Activated CD4-positive, CD25-positive, alpha-beta regulatory T cell (primary cell): ENCODE results near the gene TNFSF9.
"Not testable (repeated sequence)": the region's sequence is repeated elsewhere in the genome, so short reads cannot be mapped to it uniquely, and the experiment has no call there.

ENCODE experiments used
- DNase-seq, 4 experiments: peaks; one replicate each; lab custom pipeline; 2025; lab: John Stamatoyannopoulos, UW

The TNFSF9 gene

GRCh38 chr19:6572217-6572616, 41.4 kb downstream of the TNFSF9 start:
- DNase-seq: no peak

DNA sequence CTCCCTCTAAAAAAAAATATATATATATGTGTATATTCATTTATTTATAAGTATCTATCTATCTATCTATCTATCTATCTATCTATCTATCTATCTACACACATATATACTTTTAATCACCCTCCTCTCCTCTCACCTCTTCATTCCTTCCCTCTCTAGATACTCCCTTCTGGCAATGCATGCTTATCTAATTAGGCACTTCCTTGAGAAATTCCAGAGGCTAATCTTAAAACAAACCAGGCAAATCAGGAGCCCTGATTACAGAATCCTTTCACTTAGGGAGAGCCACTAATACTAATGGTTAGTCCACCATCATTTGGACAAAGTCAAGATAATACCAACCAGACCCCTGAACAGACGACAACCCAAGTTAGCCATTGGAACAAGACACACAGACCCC, 42.5 kb downstream of the TNFSF9 start:
- no peak for DNase-seq

GRCh38 chr19:6576869-6577475, 46.1 kb downstream of the TNFSF9 start:
- no peak for DNase-seq

DNA sequence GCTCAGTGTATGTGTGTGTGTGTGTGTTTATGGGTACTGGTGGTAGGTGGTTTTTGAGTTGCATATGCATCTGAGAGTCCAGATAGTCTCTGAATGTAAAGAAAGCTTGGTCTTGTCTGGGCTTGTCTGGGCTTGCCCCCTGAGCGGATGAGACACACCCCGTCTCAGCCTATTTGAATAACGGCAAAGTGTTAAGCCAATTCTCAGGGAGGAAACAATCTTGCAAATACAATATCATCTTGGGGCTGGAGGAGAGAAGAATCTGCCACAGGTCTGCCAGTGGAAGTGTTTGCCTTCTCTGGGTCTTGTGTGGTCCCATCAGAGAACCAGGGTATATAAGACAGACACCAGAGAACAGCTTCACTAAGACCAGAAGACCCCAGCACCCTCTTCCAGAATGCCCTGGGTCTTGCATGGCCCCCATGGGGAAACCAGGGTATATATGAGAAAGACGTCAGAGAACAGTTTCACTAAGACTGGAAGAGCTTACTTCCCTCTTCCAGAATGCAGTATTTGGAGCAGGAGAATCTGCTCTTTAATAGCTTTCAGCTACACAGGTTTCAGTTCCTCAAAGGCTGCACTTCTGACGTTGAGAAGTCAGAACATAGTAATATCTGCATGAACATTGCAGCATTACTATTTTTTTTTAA, 46.8 kb downstream of the TNFSF9 start:
- DNase-seq: no peak

DNA sequence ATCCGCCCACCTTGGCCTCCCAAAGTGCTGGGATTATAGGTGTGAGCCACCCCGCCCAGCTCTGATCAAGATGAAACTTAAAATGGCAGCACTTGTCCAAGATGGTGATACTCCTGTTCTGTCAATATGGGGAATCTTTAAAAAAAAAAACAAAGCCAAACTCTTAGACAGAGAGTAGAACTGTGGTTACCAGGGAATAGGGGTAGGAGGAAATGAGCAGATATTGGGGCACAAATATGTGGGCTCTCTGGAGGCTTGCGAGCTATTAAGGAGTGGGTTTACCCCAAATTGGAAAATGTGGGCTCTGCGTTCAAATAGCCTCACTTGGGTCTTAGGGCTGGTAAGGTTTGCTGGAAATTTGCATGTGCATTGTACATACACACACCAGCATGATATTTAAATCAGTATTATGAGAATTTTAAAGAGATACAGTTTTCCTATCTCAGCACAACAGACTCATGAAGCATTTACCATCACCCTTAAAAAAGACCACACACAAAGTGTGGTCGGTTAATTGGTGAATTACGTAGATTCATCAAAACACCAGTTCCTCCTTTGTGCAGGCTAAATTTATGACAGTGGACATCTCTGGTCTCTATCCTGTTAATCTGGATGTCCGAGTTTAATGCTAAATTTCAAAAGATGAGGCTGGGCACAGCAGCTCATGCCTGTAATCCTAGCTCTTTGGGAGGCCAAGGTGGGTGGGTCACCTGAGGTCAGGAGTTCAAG, 48.8 kb downstream of the TNFSF9 start:
- no peak for DNase-seq

DNA sequence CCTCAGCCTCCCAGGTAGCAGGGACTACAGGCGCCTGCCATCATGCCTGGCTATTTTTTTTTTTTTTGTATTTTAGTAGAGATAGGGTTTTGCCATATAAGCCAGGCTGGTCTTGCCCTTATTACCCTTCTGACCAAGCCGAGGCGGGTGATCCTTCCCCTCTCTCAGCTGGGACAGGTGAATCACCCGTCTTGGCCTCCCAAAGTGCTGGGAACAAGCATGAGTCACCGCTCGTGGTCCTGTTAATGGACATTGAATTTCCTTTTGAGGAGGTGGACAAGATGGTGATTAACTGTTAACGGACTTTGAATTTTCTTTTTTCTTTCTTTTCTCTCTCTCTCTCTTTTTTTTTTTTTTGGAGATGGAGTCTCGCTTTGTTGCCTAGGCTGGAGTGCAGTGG, 49.5 kb downstream of the TNFSF9 start:
- no peak for DNase-seq

GRCh38 chr19:6582515-6583484, 52.0 kb downstream of the TNFSF9 start:
- not testable (repeated sequence) for DNase-seq
